Activated T-helper 2 cell treated with anti-CD3 and anti-CD28 coated beads, Interferon-gamma antibody, Interleukin-2, Interleukin-4, amounts not matched to agents 10 μg/mL and 5 μg/mL and 100 μg/mL, durations not matched to agents 14 hours and 24 hours and 36 hours (primary cell): ENCODE measurements around the gene OIP5. TPM values are rescaled to one million over a fixed set of nuclear protein-coding genes. Genes with fewer than 3 reads are reported as not detected.
A peak's percentile ranks its signal among the peaks of the same experiment; 100 is the strongest.
"Not testable (repeated sequence)": the region's sequence is repeated elsewhere in the genome, so short reads cannot be mapped to it uniquely, and the experiment has no call there.

Experiments
- DNase-seq: peaks from one replicate; pipeline ENCODE4 v3.0.0; 2021; ENCODE audit warnings: low spot score
- H3K27ac Mint-ChIP-seq: one replicate; pipeline ENCODE4 v1.8.0; 2021; ENCODE audit warnings: mixed read lengths
- H3K27me3 Mint-ChIP-seq: one replicate; pipeline ENCODE4 v1.8.0; 2021; ENCODE audit warnings: low read depth, mixed read lengths
- H3K36me3 Mint-ChIP-seq: one replicate; pipeline ENCODE4 v1.8.0; 2021; ENCODE audit warnings: low read depth, mixed read lengths
- H3K4me1 Mint-ChIP-seq: one replicate; pipeline ENCODE4 v1.8.0; 2021; ENCODE audit warnings: low read depth, mixed read lengths
- H3K4me3 Mint-ChIP-seq: one replicate; pipeline ENCODE4 v1.8.0; 2021; ENCODE audit warnings: low read depth, mild to moderate bottlenecking, moderate library complexity, mixed read lengths
- H3K9me3 Mint-ChIP-seq: one replicate; pipeline ENCODE4 v1.8.0; 2021; ENCODE audit warnings: mixed read lengths
- intact Hi-C: fragments of 100-400 bp; cut with micrococcal nuclease; formaldehyde crosslinking; loops from one replicate; pipeline ENCODE4 v1.15.1; 2023
- total RNA-seq: library from RNA; stranded (reverse); gene quantifications from 2 replicates; pipeline ENCODE4 v1.2.3, GENCODE V29; 2022

Gene OIP5
- total RNA-seq, 1 donor from 2014 or later: 16.1 TPM

GRCh38 chr15:41334293-41335120 lies 2.1 kb upstream of the OIP5 start:
- peak overlapping the region; percentile 81 for H3K27ac Mint-ChIP-seq
- H3K9me3 Mint-ChIP-seq: no peaks in the 10 kb centered on the region
- peak overlapping the region; percentile 94 for H3K4me3 Mint-ChIP-seq
- H3K36me3 Mint-ChIP-seq: peaks cover 34% of the 10 kb centered on the region
- DNase-seq: no peak
- peaks cover 44% of the 10 kb centered on the region for H3K4me1 Mint-ChIP-seq
- intact Hi-C loops: loop anchor here (10.0 kb wide), 1 partner anchor 430 kb away; no protein-coding TSS in a partner anchor
- H3K27me3 Mint-ChIP-seq: no peaks in the 10 kb centered on the region

- intact Hi-C loops: loop anchor here (10.0 kb wide), 1 partner anchor 428 kb away; no protein-coding TSS in a partner anchor
- Mint-ChIP-seq H3K4me1 (peaks cover 39% of the 10 kb centered on the region), H3K4me3 (peak overlapping the region; percentile 94), H3K27me3 (no peaks in the 10 kb centered on the region), H3K36me3 (peaks cover 36% of the 10 kb centered on the region), H3K9me3 (no peaks in the 10 kb centered on the region), H3K27ac (peak overlapping the region; percentile 93)
- DNase-seq: no peak
Measured at GRCh38 chr15:41333026-41333562, 703 bp upstream of the OIP5 start.

DNA sequence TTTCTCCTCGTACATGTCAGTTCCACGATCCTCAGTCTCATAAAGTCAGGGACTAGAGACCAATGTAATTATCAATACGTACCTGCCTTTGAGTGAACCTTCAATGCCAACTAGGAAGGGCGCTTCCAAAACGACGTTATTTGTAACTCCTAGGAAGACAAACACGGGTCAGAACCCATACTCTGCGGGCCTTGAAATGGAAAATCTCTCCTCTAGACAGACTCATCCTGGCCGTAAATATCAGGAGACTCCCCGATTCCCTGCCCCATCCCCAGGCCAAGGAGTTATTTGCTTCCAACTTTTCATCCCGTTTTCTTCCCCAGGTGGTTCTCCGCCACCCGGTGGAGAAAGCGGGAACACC lies 578 bp downstream of the OIP5 start:
- intact Hi-C loops: loop anchor here (1.0 to 10.0 kb wide), 3 partner anchors 49 to 427 kb away; partner anchors contain the start of gene CHP1
- no peaks in the 10 kb centered on the region for H3K9me3 Mint-ChIP-seq
- no peak for DNase-seq
- H3K4me1 Mint-ChIP-seq: peaks cover 30% of the 10 kb centered on the region
- peak overlapping the region; percentile 93 for H3K27ac Mint-ChIP-seq
- peak overlapping the region; percentile 94 for H3K4me3 Mint-ChIP-seq
- H3K36me3 Mint-ChIP-seq: peaks cover 31% of the 10 kb centered on the region
- no peaks in the 10 kb centered on the region for H3K27me3 Mint-ChIP-seq

- no peaks in the 10 kb centered on the region for H3K9me3 Mint-ChIP-seq
- DNase-seq: no peak
- intact Hi-C loops: loop anchor here (10.0 kb wide), 1 partner anchor 426 kb away; no protein-coding TSS in a partner anchor
- peak overlapping the region; percentile 94 for H3K4me3 Mint-ChIP-seq
- H3K27me3 Mint-ChIP-seq: no peaks in the 10 kb centered on the region
- H3K4me1 Mint-ChIP-seq: peaks cover 24% of the 10 kb centered on the region
- peaks cover 31% of the 10 kb centered on the region for H3K36me3 Mint-ChIP-seq
- peak overlapping the region; percentile 93 for H3K27ac Mint-ChIP-seq
Measured at GRCh38 chr15:41331281-41331680, 1.1 kb downstream of the OIP5 start.

- intact Hi-C loops: no loop called here
- peaks cover 14% of the 10 kb centered on the region for H3K4me1 Mint-ChIP-seq
- peaks cover 49% of the 10 kb centered on the region for H3K36me3 Mint-ChIP-seq
- H3K27me3 Mint-ChIP-seq: no peaks in the 10 kb centered on the region
- H3K27ac Mint-ChIP-seq: peak overlapping the region; percentile 40
- H3K9me3 Mint-ChIP-seq: no peaks in the 10 kb centered on the region
- no peak for DNase-seq
- H3K4me3 Mint-ChIP-seq: no peak overlapping the region
Measured at GRCh38 chr15:41323611-41324010, 8.8 kb downstream of the OIP5 start.

- intact Hi-C loops, H3K27ac Mint-ChIP-seq, H3K4me3 Mint-ChIP-seq, H3K9me3 Mint-ChIP-seq, DNase-seq, H3K27me3 Mint-ChIP-seq: not testable (repeated sequence)
- H3K36me3 Mint-ChIP-seq: peaks cover 43% of the 10 kb centered on the region
- H3K4me1 Mint-ChIP-seq: peaks cover 13% of the 10 kb centered on the region
Measured at GRCh38 chr15:41320805-41321330, 11.5 kb downstream of the OIP5 start.

DNA sequence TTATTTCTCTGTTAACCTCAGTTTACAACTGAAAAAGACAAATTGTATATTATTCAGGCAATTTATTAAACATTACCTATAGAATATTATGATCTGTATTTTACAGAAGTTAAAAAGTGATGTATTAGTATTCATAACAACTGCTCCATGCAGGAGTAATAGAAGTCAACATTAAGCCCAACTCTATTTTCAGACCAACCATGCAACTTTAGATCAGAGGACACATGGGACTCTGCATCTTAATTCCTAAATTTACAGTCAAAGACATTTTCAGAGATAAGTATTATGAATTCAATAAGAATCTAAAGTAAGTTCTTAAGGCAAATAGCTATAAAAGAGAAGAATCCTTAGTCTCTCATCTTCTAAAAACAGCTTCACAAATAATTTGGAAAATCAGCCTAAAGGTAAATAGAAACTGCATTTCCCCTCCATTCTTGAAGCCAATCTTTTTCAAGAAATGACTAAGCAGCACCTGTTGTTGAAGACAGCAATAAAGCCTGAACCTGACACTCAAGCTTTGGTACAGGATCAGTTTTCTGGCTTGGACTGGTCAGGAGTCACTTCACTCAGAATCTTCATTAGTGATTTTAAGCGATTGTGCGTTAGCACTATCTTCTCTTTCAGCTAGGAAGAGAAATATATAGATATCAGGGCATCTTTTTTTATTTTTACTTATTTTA lies 23.0 kb downstream of the OIP5 start:
- Mint-ChIP-seq H3K4me1 (peaks cover 3% of the 10 kb centered on the region), H3K4me3 (no peak overlapping the region), H3K36me3 (peaks cover 32% of the 10 kb centered on the region), H3K27ac (no peak overlapping the region), H3K27me3 (no peaks in the 10 kb centered on the region), H3K9me3 (no peaks in the 10 kb centered on the region)
- no peak for DNase-seq
- intact Hi-C loops: no loop called here

- Mint-ChIP-seq H3K4me3 (no peak overlapping the region), H3K4me1 (peaks cover 6% of the 10 kb centered on the region), H3K27me3 (no peaks in the 10 kb centered on the region), H3K36me3 (peaks cover 26% of the 10 kb centered on the region), H3K9me3 (no peaks in the 10 kb centered on the region), H3K27ac (no peak overlapping the region)
- no peak for DNase-seq
- intact Hi-C loops: no loop called here
Measured at GRCh38 chr15:41307679-41308078, 24.7 kb downstream of the OIP5 start.

GRCh38 chr15:41304149-41304770 lies 28.1 kb downstream of the OIP5 start:
- no peak for DNase-seq
- Mint-ChIP-seq H3K27ac (no peak overlapping the region), H3K4me3 (no peak overlapping the region), H3K36me3 (peaks cover 45% of the 10 kb centered on the region), H3K9me3 (no peaks in the 10 kb centered on the region), H3K4me1 (peaks cover 18% of the 10 kb centered on the region), H3K27me3 (no peaks in the 10 kb centered on the region)
- intact Hi-C loops: no loop called here

DNA sequence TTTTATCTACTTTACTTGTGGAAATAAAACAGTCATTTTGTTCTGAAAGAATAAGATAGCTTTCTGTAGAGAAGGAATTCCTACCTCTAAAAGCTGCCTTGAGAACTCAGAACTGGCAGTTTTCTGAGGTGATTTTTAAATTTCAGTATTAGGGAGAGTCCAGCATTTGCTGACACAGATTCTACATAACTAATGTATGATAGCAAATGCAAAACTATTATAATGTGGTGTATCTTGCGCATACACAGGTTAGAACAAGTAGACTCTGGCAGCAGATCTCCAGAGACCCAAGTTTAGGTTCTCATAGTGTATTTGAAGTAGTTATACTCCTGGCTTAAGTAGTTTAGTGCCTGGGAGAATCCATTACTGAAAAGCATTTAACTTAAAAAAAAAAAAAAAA lies 30.8 kb downstream of the OIP5 start:
- no peak for DNase-seq
- Mint-ChIP-seq H3K27me3 (no peaks in the 10 kb centered on the region), H3K27ac (peak overlapping the region; percentile 49), H3K4me3 (no peak overlapping the region), H3K36me3 (peaks cover 57% of the 10 kb centered on the region), H3K4me1 (peaks cover 19% of the 10 kb centered on the region), H3K9me3 (no peaks in the 10 kb centered on the region)
- intact Hi-C loops: no loop called here

- DNase-seq, intact Hi-C loops, H3K9me3 Mint-ChIP-seq, H3K4me3 Mint-ChIP-seq, H3K27me3 Mint-ChIP-seq: not testable (repeated sequence)
- peaks cover 19% of the 10 kb centered on the region for H3K4me1 Mint-ChIP-seq
- H3K27ac Mint-ChIP-seq: peak overlapping the region; percentile 49
- H3K36me3 Mint-ChIP-seq: peaks cover 57% of the 10 kb centered on the region
Measured at GRCh38 chr15:41301139-41301538, 31.3 kb downstream of the OIP5 start.

- H3K27ac Mint-ChIP-seq: peak overlapping the region; percentile 42
- H3K9me3 Mint-ChIP-seq: no peaks in the 10 kb centered on the region
- H3K4me1 Mint-ChIP-seq: peaks cover 23% of the 10 kb centered on the region
- no peaks in the 10 kb centered on the region for H3K27me3 Mint-ChIP-seq
- H3K4me3 Mint-ChIP-seq: no peak overlapping the region
- DNase-seq: no peak
- H3K36me3 Mint-ChIP-seq: peaks cover 58% of the 10 kb centered on the region
- intact Hi-C loops: no loop called here
Measured at GRCh38 chr15:41292521-41292920, 39.9 kb downstream of the OIP5 start.
